Gastrocnemius medialis (tissue), 4 donors: ENCODE results near the gene CDHR4.

ENCODE experiments used
- POLR2A ChIP-seq, 2 donors: fragments of 450-650 bp; IDR thresholded peaks; one replicate each; pipeline ENCODE4 v1.6.1; 2017; ENCODE audit warnings: antibody characterized with exemption in 2 of 2, mild to moderate bottlenecking in 2 of 2, moderate library complexity in 2 of 2
- TF ChIP-seq, protein P1 (sequence below), 5 experiments: fragments of 450-650 bp in 3 of 5; fragments of 200-600 bp in 2 of 5; sonication (generic) in 2 of 5; IDR thresholded peaks in 4 of 5; conservative IDR thresholded peaks in 1 of 5; 1 replicate in 4 of 5; 2 replicates in 1 of 5; pipeline ENCODE4 v1.5.1; 2016 to 2019; ENCODE audit warnings: antibody characterized with exemption in 5 of 5, mild to moderate bottlenecking in 3 of 5, moderate library complexity in 3 of 5

DNA sequence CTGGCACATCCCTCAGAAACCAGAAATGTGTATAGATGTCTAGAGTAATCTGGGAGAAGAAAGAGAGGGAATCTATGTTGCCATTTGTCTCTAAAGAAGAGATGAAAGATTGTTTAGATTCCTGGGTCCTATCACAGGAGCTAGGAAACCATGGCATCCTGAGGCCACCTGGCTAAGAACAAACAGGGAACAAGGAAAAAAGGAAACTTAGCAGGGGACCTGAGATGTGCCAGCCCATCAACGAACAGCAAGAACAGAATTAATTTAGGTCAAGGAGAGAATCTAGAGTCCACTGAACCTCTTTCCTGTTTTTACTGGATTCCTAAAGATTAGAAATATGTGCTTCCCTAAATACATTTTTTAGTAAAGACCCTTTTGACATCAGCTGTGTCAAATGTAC, 43.6 kb downstream of the CDHR4 start:
- TF ChIP-seq, protein P1, sequence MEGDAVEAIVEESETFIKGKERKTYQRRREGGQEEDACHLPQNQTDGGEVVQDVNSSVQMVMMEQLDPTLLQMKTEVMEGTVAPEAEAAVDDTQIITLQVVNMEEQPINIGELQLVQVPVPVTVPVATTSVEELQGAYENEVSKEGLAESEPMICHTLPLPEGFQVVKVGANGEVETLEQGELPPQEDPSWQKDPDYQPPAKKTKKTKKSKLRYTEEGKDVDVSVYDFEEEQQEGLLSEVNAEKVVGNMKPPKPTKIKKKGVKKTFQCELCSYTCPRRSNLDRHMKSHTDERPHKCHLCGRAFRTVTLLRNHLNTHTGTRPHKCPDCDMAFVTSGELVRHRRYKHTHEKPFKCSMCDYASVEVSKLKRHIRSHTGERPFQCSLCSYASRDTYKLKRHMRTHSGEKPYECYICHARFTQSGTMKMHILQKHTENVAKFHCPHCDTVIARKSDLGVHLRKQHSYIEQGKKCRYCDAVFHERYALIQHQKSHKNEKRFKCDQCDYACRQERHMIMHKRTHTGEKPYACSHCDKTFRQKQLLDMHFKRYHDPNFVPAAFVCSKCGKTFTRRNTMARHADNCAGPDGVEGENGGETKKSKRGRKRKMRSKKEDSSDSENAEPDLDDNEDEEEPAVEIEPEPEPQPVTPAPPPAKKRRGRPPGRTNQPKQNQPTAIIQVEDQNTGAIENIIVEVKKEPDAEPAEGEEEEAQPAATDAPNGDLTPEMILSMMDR (IDR thresholded peaks at IDR 0.05 in 4 of 5, conservative IDR thresholded peaks at IDR 0.05 in 1 of 5) = no peak
- no peak for TF ChIP-seq POLR2A (IDR thresholded peaks at IDR 0.05)
